ENCODE measurements around the gene NHERF2.

DNA sequence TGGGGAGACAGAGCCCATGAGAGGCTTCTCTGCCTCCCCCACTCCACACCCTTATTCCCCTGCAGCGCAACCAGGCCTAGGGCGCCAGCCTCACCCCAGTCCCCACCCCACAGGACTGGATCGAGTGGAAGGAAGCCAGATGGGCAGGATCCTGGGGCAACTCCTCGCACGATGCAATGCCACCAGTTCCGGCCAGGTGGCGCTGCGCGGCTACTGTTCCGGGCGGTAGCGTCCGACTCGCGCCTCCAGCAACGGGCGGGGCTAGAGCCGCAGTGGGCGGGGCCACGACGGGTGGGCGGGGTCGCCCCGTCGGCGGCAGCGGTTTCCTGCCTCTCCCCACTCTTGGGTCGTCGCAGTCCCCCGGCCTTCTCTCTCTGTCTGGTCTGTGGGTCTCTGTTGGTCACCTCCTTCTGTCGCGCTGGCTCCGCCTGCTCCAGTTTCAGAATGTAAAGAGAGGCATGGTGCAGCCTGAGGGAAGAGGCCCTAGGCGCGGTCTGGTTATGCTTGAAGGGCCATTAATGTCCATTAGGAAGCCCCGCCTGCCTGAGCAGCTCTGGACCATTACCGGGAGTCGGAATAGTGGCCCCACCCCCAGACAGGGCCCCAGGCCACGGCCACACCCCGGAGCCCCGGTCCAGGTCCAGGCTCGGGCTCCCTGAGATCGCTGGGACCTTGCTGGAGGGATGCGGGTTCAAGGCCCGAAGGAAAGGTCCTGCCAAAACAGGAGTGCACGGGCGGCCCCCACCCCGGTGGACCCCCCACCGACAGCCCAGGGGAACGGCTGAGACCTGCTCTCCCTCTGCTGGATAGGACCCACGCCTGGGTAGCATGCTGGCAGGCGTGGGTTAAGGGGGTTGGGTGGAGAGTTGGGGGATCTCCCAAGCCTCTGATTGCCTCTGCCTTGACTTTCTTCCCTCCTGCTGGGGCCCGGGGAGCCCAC lies 3.3 kb upstream of the NHERF2 start:
- TF ChIP-seq, protein P1, sequence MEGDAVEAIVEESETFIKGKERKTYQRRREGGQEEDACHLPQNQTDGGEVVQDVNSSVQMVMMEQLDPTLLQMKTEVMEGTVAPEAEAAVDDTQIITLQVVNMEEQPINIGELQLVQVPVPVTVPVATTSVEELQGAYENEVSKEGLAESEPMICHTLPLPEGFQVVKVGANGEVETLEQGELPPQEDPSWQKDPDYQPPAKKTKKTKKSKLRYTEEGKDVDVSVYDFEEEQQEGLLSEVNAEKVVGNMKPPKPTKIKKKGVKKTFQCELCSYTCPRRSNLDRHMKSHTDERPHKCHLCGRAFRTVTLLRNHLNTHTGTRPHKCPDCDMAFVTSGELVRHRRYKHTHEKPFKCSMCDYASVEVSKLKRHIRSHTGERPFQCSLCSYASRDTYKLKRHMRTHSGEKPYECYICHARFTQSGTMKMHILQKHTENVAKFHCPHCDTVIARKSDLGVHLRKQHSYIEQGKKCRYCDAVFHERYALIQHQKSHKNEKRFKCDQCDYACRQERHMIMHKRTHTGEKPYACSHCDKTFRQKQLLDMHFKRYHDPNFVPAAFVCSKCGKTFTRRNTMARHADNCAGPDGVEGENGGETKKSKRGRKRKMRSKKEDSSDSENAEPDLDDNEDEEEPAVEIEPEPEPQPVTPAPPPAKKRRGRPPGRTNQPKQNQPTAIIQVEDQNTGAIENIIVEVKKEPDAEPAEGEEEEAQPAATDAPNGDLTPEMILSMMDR (IDR thresholded peaks at IDR 0.05), result peak; percentile 99 to 100 (median 99)
- peak; percentile 53 to 62 for TF ChIP-seq POLR2A (IDR thresholded peaks at IDR 0.05)

Measured in uterus (tissue), 2 donors.